HL-60 (cell line): ENCODE data around the gene ZNF582.

Source experiments
- DNase-seq, 2 experiments: peaks; one replicate each; pipeline ENCODE4 v3.0.0-alpha.2; 2010 to 2020; ENCODE audit warnings: low read depth in 1 of 2, low spot score in 1 of 2
- H3K27ac ChIP-seq: fragments of 250-450 bp; sonication (Bioruptor Pico); replicated peaks from 2 replicates; pipeline ENCODE4 v1.5.1; 2020; ENCODE audit warnings: mild to moderate bottlenecking, moderate library complexity
- H3K27me3 ChIP-seq: fragments of 250-450 bp; sonication (Bioruptor Pico); 2 replicates; pipeline ENCODE4 v1.5.1; 2021; ENCODE audit warnings: mild to moderate bottlenecking, moderate library complexity; ENCODE audit not compliant: insufficient read depth, poor library complexity, severe bottlenecking
- H3K4me3 ChIP-seq: replicated peaks from 2 replicates; pipeline ENCODE4 v1.5.1; 2011; ENCODE audit warnings: mild to moderate bottlenecking, control low read depth, low read length; ENCODE audit not compliant: insufficient read depth
- GABPA ChIP-seq: IDR thresholded peaks from 2 replicates; pipeline ENCODE4 v1.6.1; 2012; ENCODE audit warnings: low read depth
- POLR2AphosphoS5 ChIP-seq: IDR thresholded peaks from 2 replicates; pipeline ENCODE4 v1.6.1; 2012; ENCODE audit warnings: low read depth
- REST ChIP-seq: IDR thresholded peaks from 2 replicates; pipeline ENCODE4 v1.6.1; 2012; ENCODE audit warnings: low read depth; ENCODE audit not compliant: insufficient replicate concordance
- SPI1 ChIP-seq: IDR thresholded peaks from 2 replicates; pipeline ENCODE4 v1.6.1; 2012; ENCODE audit warnings: low read depth, mild to moderate bottlenecking, borderline replicate concordance
- TF ChIP-seq, protein P1 (sequence below): IDR thresholded peaks from one replicate; pipeline ENCODE4 v1.5.1; 2011; ENCODE audit warnings: low read length, control low read depth, inconsistent platforms; ENCODE audit not compliant: insufficient read depth

Gene ZNF582

GRCh38 chr19:56398809-56399208 lies 5.5 kb upstream of the ZNF582 start:
- H3K4me3 ChIP-seq = no peak overlapping the region
- H3K27me3 ChIP-seq = no peaks in the 10 kb centered on the region
- TF ChIP-seq GABPA (no peak), SPI1 (no peak), REST (no peak), POLR2AphosphoS5 (no peak)
- TF ChIP-seq, protein P1, sequence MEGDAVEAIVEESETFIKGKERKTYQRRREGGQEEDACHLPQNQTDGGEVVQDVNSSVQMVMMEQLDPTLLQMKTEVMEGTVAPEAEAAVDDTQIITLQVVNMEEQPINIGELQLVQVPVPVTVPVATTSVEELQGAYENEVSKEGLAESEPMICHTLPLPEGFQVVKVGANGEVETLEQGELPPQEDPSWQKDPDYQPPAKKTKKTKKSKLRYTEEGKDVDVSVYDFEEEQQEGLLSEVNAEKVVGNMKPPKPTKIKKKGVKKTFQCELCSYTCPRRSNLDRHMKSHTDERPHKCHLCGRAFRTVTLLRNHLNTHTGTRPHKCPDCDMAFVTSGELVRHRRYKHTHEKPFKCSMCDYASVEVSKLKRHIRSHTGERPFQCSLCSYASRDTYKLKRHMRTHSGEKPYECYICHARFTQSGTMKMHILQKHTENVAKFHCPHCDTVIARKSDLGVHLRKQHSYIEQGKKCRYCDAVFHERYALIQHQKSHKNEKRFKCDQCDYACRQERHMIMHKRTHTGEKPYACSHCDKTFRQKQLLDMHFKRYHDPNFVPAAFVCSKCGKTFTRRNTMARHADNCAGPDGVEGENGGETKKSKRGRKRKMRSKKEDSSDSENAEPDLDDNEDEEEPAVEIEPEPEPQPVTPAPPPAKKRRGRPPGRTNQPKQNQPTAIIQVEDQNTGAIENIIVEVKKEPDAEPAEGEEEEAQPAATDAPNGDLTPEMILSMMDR = no peak
- no peak overlapping the region for H3K27ac ChIP-seq
- DNase-seq = no peak

GRCh38 chr19:56383826-56384605 lies 9.3 kb downstream of the ZNF582 start:
- TF ChIP-seq REST = no peak
- no peak for TF ChIP-seq GABPA
- TF ChIP-seq POLR2AphosphoS5 = no peak
- TF ChIP-seq SPI1 = no peak
- TF ChIP-seq, protein P1 = no peak
- no peak overlapping the region for H3K4me3 ChIP-seq
- DNase-seq = no peak
- no peaks in the 10 kb centered on the region for H3K27me3 ChIP-seq
- H3K27ac ChIP-seq = no peak overlapping the region

- TF ChIP-seq SPI1 (no peak), REST (no peak), POLR2AphosphoS5 (no peak)
- no peaks in the 10 kb centered on the region for H3K27me3 ChIP-seq
- no peak overlapping the region for H3K4me3 ChIP-seq
- no peak overlapping the region for H3K27ac ChIP-seq
- DNase-seq = no peak
These were observed 16.0 kb downstream of the ZNF582 start for GRCh38 chr19:56377105-56377924.
